ENCODE measurements around the gene APOL4. TPM values are rescaled to one million over a fixed set of nuclear protein-coding genes. Genes with fewer than 3 reads are reported as not detected.
A peak's percentile ranks its signal among the peaks of the same experiment; 100 is the strongest.

The APOL4 gene
- total and polyA plus RNA-seq, 2 of the 4 experiments (the other 2 are of a cell fraction): 0.07 TPM; not detected in 1

DNA sequence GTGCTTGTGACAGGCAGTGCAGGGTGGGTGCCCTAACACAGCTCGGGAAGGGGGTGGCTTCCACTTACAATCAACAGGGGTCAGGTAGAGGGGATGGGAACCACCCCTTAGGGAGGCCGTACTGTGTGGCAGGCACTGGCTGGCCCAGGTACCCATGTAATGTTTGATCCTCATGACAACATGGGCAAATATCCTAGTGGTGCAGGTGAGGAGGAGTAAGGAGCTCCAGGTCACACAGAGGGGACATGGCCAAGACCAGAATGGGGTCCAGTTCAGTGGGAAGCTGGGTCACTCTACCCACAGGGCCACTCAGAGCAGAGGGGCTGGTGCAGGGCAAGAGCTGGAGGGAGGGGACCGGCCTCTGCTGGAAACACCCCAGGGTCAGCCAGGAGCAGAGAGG, 3.1 kb downstream of the APOL4 start:
- Histone ChIP-seq H3K4me3 (ENCODE audit: insufficient read depth, low read depth, low read length) (no peak overlapping the region), H3K9me1 (ENCODE audit: insufficient read depth, low read length) (peaks cover 12% of the 10 kb centered on the region), H3K79me1 (ENCODE audit: low read depth in 1 of 2, low read length in 2 of 2) (peaks cover 0 to 8% of the 10 kb centered on the region in 2 experiments; a peak in 1 of 4 replicates), H3K18ac (ENCODE audit: low read depth, low read length) (no peak overlapping the region), H3K4me2 (ENCODE audit: low read depth, low read length) (no peak overlapping the region), H3K4me1 (ENCODE audit: control insufficient read depth, insufficient read depth, low read length) (peaks cover 13% of the 10 kb centered on the region), H3K56ac (ENCODE audit: extremely low read depth, insufficient read depth, low read length) (no peak overlapping the region), H4K20me1 (ENCODE audit: insufficient read depth, low read length) (no peaks in the 10 kb centered on the region), H2BK15ac (ENCODE audit: low read depth, low read length) (no peak overlapping the region), H4K91ac (ENCODE audit: insufficient read depth, low read depth, low read length) (no peak overlapping the region), H3K4ac (ENCODE audit: low read depth, low read length) (peak overlapping the region; percentile 90; the same call in 1 of the 2 replicates), H3K9me3 (ENCODE audit: control insufficient read depth, insufficient read depth, low read length) (no peaks in the 10 kb centered on the region), H3K27ac (ENCODE audit: insufficient read depth, low read length) (no peak overlapping the region), H2AFZ (replicated peaks; ENCODE audit: low read length, poor library complexity) (peak overlapping the region; percentile 33), H2BK120ac (ENCODE audit: low read depth, low read length) (no peak overlapping the region), H3K9ac (ENCODE audit: low read depth, low read length) (no peak overlapping the region), H2BK20ac (ENCODE audit: low read depth, low read length) (no peak overlapping the region), H2AK9ac (replicated peaks; ENCODE audit: low read depth, low read length, poor library complexity) (peak overlapping the region; percentile 13), H2AK5ac (ENCODE audit: low read depth, low read length) (peak overlapping the region; percentile 82), H3K23ac (ENCODE audit: low read depth, low read length) (no peak overlapping the region), H4K8ac (ENCODE audit: low read depth in 2 of 2, low read length in 2 of 2) (no peak overlapping the region; a peak in 1 of 4 replicates), H3K27me3 (ENCODE audit: control insufficient read depth, insufficient read depth, low read length) (no peaks in the 10 kb centered on the region; the same call in 1 of the 2 replicates), H3K14ac (replicated peaks; ENCODE audit: low read depth, low read length) (peak overlapping the region; percentile 43; the same call in 1 of the 2 replicates), H3K36me3 (ENCODE audit: control insufficient read depth, insufficient read depth, low read length) (no peaks in the 10 kb centered on the region), H4K5ac (ENCODE audit: low read depth, low read length) (no peak overlapping the region), H2BK5ac (ENCODE audit: low read depth, low read length, poor library complexity, severe bottlenecking) (no peak overlapping the region)
- dilution Hi-C loops (cut with HindIII; ENCODE audit: low sequenced_read_pairs, unreplicated experiment): no loop called here
- WGBS, 2 experiments (ENCODE audit: extremely low coverage in 2 of 2, insufficient read length in 1 of 2): no CpG with 5 or more reads among the region's 3 CpGs
- DNase-seq (no peak), ATAC-seq (ENCODE audit: low read depth) (no peak)
- POLR2A ChIA-PET (ENCODE audit: unreplicated experiment): no interaction called here
- CTCF ChIA-PET: no interaction called here
- TF ChIP-seq SMC3 (IDR thresholded peaks at IDR 0.05; ENCODE audit: low read depth, low read length): no peak
- TF ChIP-seq, protein P1, sequence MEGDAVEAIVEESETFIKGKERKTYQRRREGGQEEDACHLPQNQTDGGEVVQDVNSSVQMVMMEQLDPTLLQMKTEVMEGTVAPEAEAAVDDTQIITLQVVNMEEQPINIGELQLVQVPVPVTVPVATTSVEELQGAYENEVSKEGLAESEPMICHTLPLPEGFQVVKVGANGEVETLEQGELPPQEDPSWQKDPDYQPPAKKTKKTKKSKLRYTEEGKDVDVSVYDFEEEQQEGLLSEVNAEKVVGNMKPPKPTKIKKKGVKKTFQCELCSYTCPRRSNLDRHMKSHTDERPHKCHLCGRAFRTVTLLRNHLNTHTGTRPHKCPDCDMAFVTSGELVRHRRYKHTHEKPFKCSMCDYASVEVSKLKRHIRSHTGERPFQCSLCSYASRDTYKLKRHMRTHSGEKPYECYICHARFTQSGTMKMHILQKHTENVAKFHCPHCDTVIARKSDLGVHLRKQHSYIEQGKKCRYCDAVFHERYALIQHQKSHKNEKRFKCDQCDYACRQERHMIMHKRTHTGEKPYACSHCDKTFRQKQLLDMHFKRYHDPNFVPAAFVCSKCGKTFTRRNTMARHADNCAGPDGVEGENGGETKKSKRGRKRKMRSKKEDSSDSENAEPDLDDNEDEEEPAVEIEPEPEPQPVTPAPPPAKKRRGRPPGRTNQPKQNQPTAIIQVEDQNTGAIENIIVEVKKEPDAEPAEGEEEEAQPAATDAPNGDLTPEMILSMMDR (conservative IDR thresholded peaks at IDR 0.05; ENCODE audit: low read depth, low read length): no peak
- no peak for TF ChIP-seq RCOR1 (IDR thresholded peaks at IDR 0.05; ENCODE audit: insufficient replicate concordance, low read length)
- no peak for TF ChIP-seq CHD1 (IDR thresholded peaks at IDR 0.05; ENCODE audit: low read depth, low read length)
- no peak for TF ChIP-seq BHLHE40 (IDR thresholded peaks at IDR 0.05; ENCODE audit: low read depth, low read length)
- no peak for TF ChIP-seq CEBPB (IDR thresholded peaks at IDR 0.05; ENCODE audit: low read depth, low read length)
- TF ChIP-seq, protein P2, sequence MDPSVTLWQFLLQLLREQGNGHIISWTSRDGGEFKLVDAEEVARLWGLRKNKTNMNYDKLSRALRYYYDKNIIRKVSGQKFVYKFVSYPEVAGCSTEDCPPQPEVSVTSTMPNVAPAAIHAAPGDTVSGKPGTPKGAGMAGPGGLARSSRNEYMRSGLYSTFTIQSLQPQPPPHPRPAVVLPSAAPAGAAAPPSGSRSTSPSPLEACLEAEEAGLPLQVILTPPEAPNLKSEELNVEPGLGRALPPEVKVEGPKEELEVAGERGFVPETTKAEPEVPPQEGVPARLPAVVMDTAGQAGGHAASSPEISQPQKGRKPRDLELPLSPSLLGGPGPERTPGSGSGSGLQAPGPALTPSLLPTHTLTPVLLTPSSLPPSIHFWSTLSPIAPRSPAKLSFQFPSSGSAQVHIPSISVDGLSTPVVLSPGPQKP (IDR thresholded peaks at IDR 0.05; ENCODE audit: borderline replicate concordance, low read depth, low read length): no peak
- TF ChIP-seq NFE2L2 (IDR thresholded peaks at IDR 0.05; ENCODE audit: low read depth, low read length): no peak
- no peak for TF ChIP-seq MAZ (IDR thresholded peaks at IDR 0.05; ENCODE audit: borderline replicate concordance, low read depth, low read length)
- TF ChIP-seq RAD21 (IDR thresholded peaks at IDR 0.05; ENCODE audit: low read length): no peak
- TF ChIP-seq MXI1 (IDR thresholded peaks at IDR 0.05; ENCODE audit: borderline replicate concordance, low read depth, low read length): no peak
- no peak for TF ChIP-seq RFX5 (IDR thresholded peaks at IDR 0.05; ENCODE audit: low read depth, low read length)
- TF ChIP-seq FOS (IDR thresholded peaks at IDR 0.05; ENCODE audit: low read depth, low read length): no peak
- in situ Hi-C loops (cut with MboI; ENCODE audit: low sequenced_read_pairs): loop anchor here (10.0 kb wide), 1 partner anchor 286 kb away; the partner anchor contains the start of gene TXN2
- BruUV-seq (replicated peaks): no TSS peak
- intact Hi-C loops (cut with micrococcal nuclease): no loop called here
